HG02943 (cell line): ENCODE data around the gene CXXC5.

Experiments used
- ATAC-seq: cut with Tn5 transposase; IDR thresholded peaks from one replicate; pipeline ENCODE4 v1.9.1; 2021; ENCODE audit warnings: mild to moderate bottlenecking, low read depth, moderate library complexity; ENCODE audit not compliant: unreplicated experiment

Gene CXXC5

GRCh38 chr5:139690803-139691629 lies 42.9 kb downstream of the CXXC5 start:
- no peak for ATAC-seq

- no peak for ATAC-seq
Observed at GRCh38 chr5:139692148-139692547, 44.0 kb downstream of the CXXC5 start.

- no peak for ATAC-seq
Observed at GRCh38 chr5:139692679-139693308, 44.6 kb downstream of the CXXC5 start.

GRCh38 chr5:139693676-139694364 lies 45.7 kb downstream of the CXXC5 start:
- no peak for ATAC-seq

GRCh38 chr5:139694556-139695177 lies 46.5 kb downstream of the CXXC5 start:
- ATAC-seq = no peak

GRCh38 chr5:139695178-139695573 lies 47.0 kb downstream of the CXXC5 start:
- ATAC-seq = no peak

- no peak for ATAC-seq
Observed at GRCh38 chr5:139696167-139696893, 48.2 kb downstream of the CXXC5 start.

GRCh38 chr5:139696894-139697658 lies 48.9 kb downstream of the CXXC5 start:
- ATAC-seq = no peak

- ATAC-seq = no peak
Observed at GRCh38 chr5:139698490-139699146, 50.5 kb downstream of the CXXC5 start.

- no peak for ATAC-seq
Observed at GRCh38 chr5:139699351-139699750, 51.2 kb downstream of the CXXC5 start.

- no peak for ATAC-seq
Observed at GRCh38 chr5:139700711-139701055, 52.5 kb downstream of the CXXC5 start.

GRCh38 chr5:139701056-139701741 lies 53.0 kb downstream of the CXXC5 start:
- ATAC-seq = peak; percentile 49

- no peak for ATAC-seq
Observed at GRCh38 chr5:139702548-139702947, 54.4 kb downstream of the CXXC5 start.

GRCh38 chr5:139704748-139705147 lies 56.6 kb downstream of the CXXC5 start:
- no peak for ATAC-seq

- no peak for ATAC-seq
Observed at GRCh38 chr5:139705191-139705590, 57.0 kb downstream of the CXXC5 start.

- ATAC-seq = no peak
Observed at GRCh38 chr5:139705655-139706587, 57.8 kb downstream of the CXXC5 start.

GRCh38 chr5:139707445-139708003 lies 59.4 kb downstream of the CXXC5 start:
- no peak for ATAC-seq
